Stimulated activated effector memory CD8-positive, alpha-beta T cell treated with anti-CD3 and anti-CD28 coated beads, Interleukin-12 subunit alpha, Interleukin-12 subunit beta, amount 100 ng/mL, for 72 hours (primary cell): ENCODE measurements around the gene ADAM19.

ENCODE experiments used
- ATAC-seq: fragments of 150-1000 bp; cut with Tn5 transposase; 2 replicates; pipeline ENCODE4 v1.10.0; 2021
- DNase-seq, 2 donors: peaks; one replicate each; pipeline ENCODE4 v3.0.0; 2021 to 2022; ENCODE audit warnings: low spot score in 2 of 2
- H3K27ac Mint-ChIP-seq: one replicate; pipeline ENCODE4 v1.8.0; 2022; ENCODE audit warnings: mild to moderate bottlenecking, mixed read lengths
- H3K36me3 Mint-ChIP-seq: one replicate; pipeline ENCODE4 v1.8.0; 2022; ENCODE audit warnings: mild to moderate bottlenecking, mixed read lengths
- H3K4me1 Mint-ChIP-seq: one replicate; pipeline ENCODE4 v1.8.0; 2022; ENCODE audit warnings: mixed read lengths
- H3K4me3 Mint-ChIP-seq: one replicate; pipeline ENCODE4 v1.8.0; 2022; ENCODE audit warnings: mild to moderate bottlenecking, mixed read lengths
- H3K9me3 Mint-ChIP-seq: one replicate; pipeline ENCODE4 v1.8.0; 2022; ENCODE audit warnings: mixed read lengths

Gene ADAM19

GRCh38 chr5:157528036-157528632, 47.4 kb downstream of the ADAM19 start:
- ATAC-seq = no peak
- H3K4me1 Mint-ChIP-seq = peaks cover 29% of the 10 kb centered on the region
- H3K9me3 Mint-ChIP-seq = no peaks in the 10 kb centered on the region
- H3K4me3 Mint-ChIP-seq = no peak overlapping the region
- peaks cover 94% of the 10 kb centered on the region for H3K36me3 Mint-ChIP-seq
- DNase-seq = no peak
- peak overlapping the region; percentile 6 for H3K27ac Mint-ChIP-seq

- Mint-ChIP-seq H3K27ac (no peak overlapping the region), H3K36me3 (peaks cover 85% of the 10 kb centered on the region)
Observed at GRCh38 chr5:157524887-157525286, 50.7 kb downstream of the ADAM19 start.

GRCh38 chr5:157523976-157524375, 51.6 kb downstream of the ADAM19 start:
- Mint-ChIP-seq H3K4me1 (peaks cover 23% of the 10 kb centered on the region), H3K27ac (peak overlapping the region; percentile 50), H3K36me3 (peaks cover 85% of the 10 kb centered on the region), H3K4me3 (no peak overlapping the region), H3K9me3 (no peaks in the 10 kb centered on the region)
- no peak for DNase-seq
- no peak for ATAC-seq

More at GRCh38 chr5:157524887-157525286, 50.7 kb downstream of the ADAM19 start:
- peaks cover 24% of the 10 kb centered on the region for H3K4me1 Mint-ChIP-seq
- no peak for DNase-seq
- H3K4me3 Mint-ChIP-seq = no peak overlapping the region
- ATAC-seq = no peak
- H3K9me3 Mint-ChIP-seq = no peaks in the 10 kb centered on the region

- Mint-ChIP-seq H3K4me3 (no peak overlapping the region), H3K27ac (peak overlapping the region; percentile 34), H3K36me3 (peaks cover 85% of the 10 kb centered on the region), H3K9me3 (no peaks in the 10 kb centered on the region), H3K4me1 (peaks cover 29% of the 10 kb centered on the region)
- DNase-seq = no peak
- no peak for ATAC-seq
Observed at GRCh38 chr5:157521704-157522029, 53.9 kb downstream of the ADAM19 start.

GRCh38 chr5:157520911-157521703, 54.5 kb downstream of the ADAM19 start:
- H3K4me3 Mint-ChIP-seq = no peak overlapping the region
- H3K9me3 Mint-ChIP-seq = no peaks in the 10 kb centered on the region
- DNase-seq (no peak), ATAC-seq (no peak)
- H3K36me3 Mint-ChIP-seq = peaks cover 85% of the 10 kb centered on the region
- peaks cover 32% of the 10 kb centered on the region for H3K4me1 Mint-ChIP-seq
- peak overlapping the region; percentile 34 for H3K27ac Mint-ChIP-seq

GRCh38 chr5:157519579-157520253, 55.9 kb downstream of the ADAM19 start:
- ATAC-seq (no peak), DNase-seq (no peak)
- peaks cover 38% of the 10 kb centered on the region for H3K4me1 Mint-ChIP-seq
- H3K9me3 Mint-ChIP-seq = no peaks in the 10 kb centered on the region
- no peak overlapping the region for H3K4me3 Mint-ChIP-seq
- peaks cover 88% of the 10 kb centered on the region for H3K36me3 Mint-ChIP-seq
- H3K27ac Mint-ChIP-seq = no peak overlapping the region

- no peak overlapping the region for H3K27ac Mint-ChIP-seq
- DNase-seq (no peak), ATAC-seq (peak; percentile 69)
- H3K9me3 Mint-ChIP-seq = no peaks in the 10 kb centered on the region
- H3K4me1 Mint-ChIP-seq = peaks cover 40% of the 10 kb centered on the region
- H3K4me3 Mint-ChIP-seq = no peak overlapping the region
- H3K36me3 Mint-ChIP-seq = peaks cover 90% of the 10 kb centered on the region
Observed at GRCh38 chr5:157518963-157519362, 56.6 kb downstream of the ADAM19 start.

GRCh38 chr5:157516626-157517325, 58.8 kb downstream of the ADAM19 start:
- Mint-ChIP-seq H3K27ac (peak overlapping the region; percentile 33), H3K9me3 (no peaks in the 10 kb centered on the region), H3K36me3 (peaks cover 94% of the 10 kb centered on the region), H3K4me3 (no peak overlapping the region), H3K4me1 (peaks cover 48% of the 10 kb centered on the region)
- ATAC-seq = no peak
- DNase-seq = no peak

- no peaks in the 10 kb centered on the region for H3K9me3 Mint-ChIP-seq
- ATAC-seq = peak; percentile 92
- no peak overlapping the region for H3K4me3 Mint-ChIP-seq
- no peak for DNase-seq
- peaks cover 94% of the 10 kb centered on the region for H3K36me3 Mint-ChIP-seq
- H3K4me1 Mint-ChIP-seq = peaks cover 44% of the 10 kb centered on the region
- H3K27ac Mint-ChIP-seq = peak overlapping the region; percentile 58
Observed at GRCh38 chr5:157516006-157516405, 59.6 kb downstream of the ADAM19 start.

- H3K27ac Mint-ChIP-seq = no peak overlapping the region
- H3K9me3 Mint-ChIP-seq = no peaks in the 10 kb centered on the region
- peaks cover 38% of the 10 kb centered on the region for H3K4me1 Mint-ChIP-seq
- no peak for ATAC-seq
- no peak for DNase-seq
- peaks cover 100% of the 10 kb centered on the region for H3K36me3 Mint-ChIP-seq
- H3K4me3 Mint-ChIP-seq = no peak overlapping the region
Observed at GRCh38 chr5:157514974-157515373, 60.6 kb downstream of the ADAM19 start.

GRCh38 chr5:157513182-157513581, 62.4 kb downstream of the ADAM19 start:
- no peaks in the 10 kb centered on the region for H3K9me3 Mint-ChIP-seq
- H3K36me3 Mint-ChIP-seq = peaks cover 100% of the 10 kb centered on the region
- H3K27ac Mint-ChIP-seq = no peak overlapping the region
- no peak for DNase-seq
- H3K4me1 Mint-ChIP-seq = peaks cover 38% of the 10 kb centered on the region
- no peak overlapping the region for H3K4me3 Mint-ChIP-seq
- no peak for ATAC-seq

GRCh38 chr5:157511651-157512644, 63.6 kb downstream of the ADAM19 start:
- ATAC-seq = peak; percentile 76
- no peak for DNase-seq
- H3K4me1 Mint-ChIP-seq = peaks cover 37% of the 10 kb centered on the region
- no peak overlapping the region for H3K4me3 Mint-ChIP-seq
- H3K27ac Mint-ChIP-seq = peak overlapping the region; percentile 53
- H3K36me3 Mint-ChIP-seq = peaks cover 100% of the 10 kb centered on the region
- H3K9me3 Mint-ChIP-seq = no peaks in the 10 kb centered on the region

- Mint-ChIP-seq H3K4me1 (peaks cover 39% of the 10 kb centered on the region), H3K4me3 (no peak overlapping the region), H3K9me3 (no peaks in the 10 kb centered on the region), H3K36me3 (peaks cover 100% of the 10 kb centered on the region), H3K27ac (no peak overlapping the region)
- DNase-seq (no peak), ATAC-seq (no peak)
Observed at GRCh38 chr5:157510682-157511081, 64.9 kb downstream of the ADAM19 start.

- DNase-seq (no peak), ATAC-seq (peak; percentile 29)
- Mint-ChIP-seq H3K27ac (no peak overlapping the region), H3K4me3 (no peak overlapping the region), H3K9me3 (no peaks in the 10 kb centered on the region), H3K36me3 (peaks cover 100% of the 10 kb centered on the region), H3K4me1 (peaks cover 37% of the 10 kb centered on the region)
Observed at GRCh38 chr5:157509587-157509986, 66.0 kb downstream of the ADAM19 start.
